DND-41 (cell line): ENCODE results near the gene CRTAP.

Source experiments
- ATAC-seq: fragments of 200-7000 bp; cut with Tn5 transposase; 3 replicates; pipeline ENCODE4 v1.9.1; 2021; ENCODE audit warnings: low read depth; ENCODE audit not compliant: insufficient read depth
- DNase-seq: peaks from one replicate; pipeline ENCODE4 v3.0.0-alpha.2; 2020
- H2AFZ ChIP-seq: 2 replicates; pipeline ENCODE4 v1.6.0; 2012; ENCODE audit warnings: low read depth, low read length
- H3K27ac ChIP-seq: 2 replicates; pipeline ENCODE4 v1.5.1; 2012; ENCODE audit warnings: low read length, inconsistent platforms
- H3K27me3 ChIP-seq: fragments of 200-600 bp; sonication (generic); 2 replicates; pipeline ENCODE4 v1.6.0; 2012; ENCODE audit warnings: low read length, mild to moderate bottlenecking, inconsistent platforms; ENCODE audit not compliant: insufficient read depth, poor library complexity
- H3K36me3 ChIP-seq: 2 replicates; pipeline ENCODE4 v1.5.1; 2012; ENCODE audit warnings: low read length, inconsistent platforms; ENCODE audit not compliant: insufficient read depth
- H3K4me1 ChIP-seq: 2 replicates; pipeline ENCODE4 v1.5.1; 2012; ENCODE audit warnings: mild to moderate bottlenecking, low read length; ENCODE audit not compliant: insufficient read depth
- H3K4me2 ChIP-seq: 2 replicates; pipeline ENCODE4 v1.6.0; 2012; ENCODE audit warnings: mild to moderate bottlenecking, moderate library complexity, low read length, inconsistent platforms; ENCODE audit not compliant: insufficient read depth
- H3K4me3 ChIP-seq, 2 experiments: fragments of 200-600 bp in 1 of 2; shearing (Covaris generic) in 1 of 2; 2 replicates each; pipeline ENCODE4 v1.5.1; 2012 to 2016; ENCODE audit warnings: inconsistent platforms in 2 of 2, low read length in 2 of 2, mild to moderate bottlenecking in 2 of 2, low read depth in 1 of 2, moderate library complexity in 1 of 2
- H3K79me2 ChIP-seq: 2 replicates; pipeline ENCODE4 v1.6.0; 2012; ENCODE audit warnings: low read length, inconsistent platforms; ENCODE audit not compliant: insufficient read depth
- H3K9ac ChIP-seq: 2 replicates; pipeline ENCODE4 v1.6.0; 2012; ENCODE audit warnings: low read depth, mild to moderate bottlenecking, inconsistent platforms, low read length, moderate library complexity
- H3K9me3 ChIP-seq: 2 replicates; pipeline ENCODE4 v1.5.1; 2012; ENCODE audit warnings: low read length, moderate library complexity, mild to moderate bottlenecking, inconsistent platforms; ENCODE audit not compliant: insufficient read depth, severe bottlenecking
- H4K20me1 ChIP-seq: 2 replicates; pipeline ENCODE4 v1.6.0; 2012; ENCODE audit warnings: low read length; ENCODE audit not compliant: insufficient read depth
- CTCF ChIP-seq: IDR thresholded peaks from 2 replicates; pipeline ENCODE4 v1.5.1; 2012; ENCODE audit warnings: borderline replicate concordance, low read length, moderate library complexity, mild to moderate bottlenecking; ENCODE audit not compliant: poor library complexity, severe bottlenecking; ENCODE audit errors: extremely low read depth
- EZH2 ChIP-seq: IDR thresholded peaks from 3 replicates; pipeline ENCODE4 v1.6.1; 2012; ENCODE audit warnings: borderline replicate concordance, low read depth, mild to moderate bottlenecking, moderate library complexity, low read length, inconsistent platforms; ENCODE audit not compliant: severe bottlenecking

The CRTAP gene

GRCh38 chr3:33145901-33146580, 32.2 kb downstream of the CRTAP start:
- H3K4me1 ChIP-seq: no peaks in the 10 kb centered on the region
- H3K79me2 ChIP-seq: no peaks in the 10 kb centered on the region
- no peaks in the 10 kb centered on the region for H4K20me1 ChIP-seq
- no peak overlapping the region for H3K4me3 ChIP-seq
- no peaks in the 10 kb centered on the region for H3K27me3 ChIP-seq
- no peak for DNase-seq
- H3K9ac ChIP-seq: no peak overlapping the region
- no peak for ATAC-seq
- H3K4me2 ChIP-seq: no peak overlapping the region
- TF ChIP-seq EZH2: no peak
- TF ChIP-seq CTCF: no peak
- H3K36me3 ChIP-seq: peaks cover 47% of the 10 kb centered on the region
- no peak overlapping the region for H3K27ac ChIP-seq
- no peak overlapping the region for H2AFZ ChIP-seq
- no peaks in the 10 kb centered on the region for H3K9me3 ChIP-seq

GRCh38 chr3:33146791-33147445, 33.1 kb downstream of the CRTAP start:
- ATAC-seq: 0 out of 3 replicates have a peak, but pooled peaks have one; percentile 19
- no peak overlapping the region for H3K4me3 ChIP-seq
- TF ChIP-seq CTCF (no peak), EZH2 (no peak)
- H3K9ac ChIP-seq: no peak overlapping the region
- H2AFZ ChIP-seq: no peak overlapping the region
- H3K4me2 ChIP-seq: no peak overlapping the region
- H3K27ac ChIP-seq: no peak overlapping the region
- H3K79me2 ChIP-seq: no peaks in the 10 kb centered on the region
- no peaks in the 10 kb centered on the region for H3K4me1 ChIP-seq
- peaks cover 38% of the 10 kb centered on the region for H3K36me3 ChIP-seq
- H3K27me3 ChIP-seq: no peaks in the 10 kb centered on the region
- no peaks in the 10 kb centered on the region for H4K20me1 ChIP-seq
- H3K9me3 ChIP-seq: no peaks in the 10 kb centered on the region
- no peak for DNase-seq

GRCh38 chr3:33149342-33149741, 35.5 kb downstream of the CRTAP start:
- Histone ChIP-seq H3K79me2 (no peaks in the 10 kb centered on the region), H2AFZ (no peak overlapping the region), H3K36me3 (peaks cover 14% of the 10 kb centered on the region; the same call in 1 of the 2 replicates), H3K4me1 (no peaks in the 10 kb centered on the region), H4K20me1 (no peaks in the 10 kb centered on the region), H3K9me3 (no peaks in the 10 kb centered on the region), H3K9ac (no peak overlapping the region), H3K27ac (no peak overlapping the region), H3K4me3 (no peak overlapping the region), H3K27me3 (no peaks in the 10 kb centered on the region), H3K4me2 (no peak overlapping the region)
- DNase-seq (no peak), ATAC-seq (no peak)
- TF ChIP-seq CTCF: no peak
- no peak for TF ChIP-seq EZH2
